ENCODE data around the gene TTC28. TPM values are rescaled to one million over a fixed set of nuclear protein-coding genes. Genes with fewer than 3 reads are reported as not detected.
A peak's percentile ranks its signal among the peaks of the same experiment; 100 is the strongest.

TTC28 gene
- total and polyA plus RNA-seq, 11 donors = 5.1 to 34.9 (median 21.8) TPM

GRCh38 chr22:28412109-28412508 is 267.5 kb downstream of the TTC28 start:
- intact Hi-C loops (cut with DNase I) = no loop called here
- 93 to 100% (median 99%) methylated on average over 2 of the region's 2 CpGs for WGBS, 4 donors
- no peaks in the 10 kb centered on the region for H3K9me3 ChIP-seq
- no peak overlapping the region for H3K27ac ChIP-seq
- DNase-seq (no peak), ATAC-seq (no peak)
- no peak for TF ChIP-seq POLR2A (IDR thresholded peaks at IDR 0.05)
- no peak for TF ChIP-seq CTCF (IDR thresholded peaks at IDR 0.05)
- peaks cover 0 to 50% (median 22%) of the 10 kb centered on the region in 12 donors for H3K4me1 ChIP-seq
- no peaks in the 10 kb centered on the region for H3K36me3 ChIP-seq
- no peaks in the 10 kb centered on the region for H3K27me3 ChIP-seq
- no peak overlapping the region for H3K4me3 ChIP-seq

GRCh38 chr22:28411125-28411524 is 268.5 kb downstream of the TTC28 start:
- Histone ChIP-seq H3K4me1 (peaks cover 0 to 50% (median 22%) of the 10 kb centered on the region in 12 donors), H3K27ac (peak overlapping the region in 1 of 12 donors; percentile 22), H3K27me3 (no peaks in the 10 kb centered on the region), H3K36me3 (no peaks in the 10 kb centered on the region), H3K4me3 (no peak overlapping the region), H3K9me3 (no peaks in the 10 kb centered on the region)
- TF ChIP-seq POLR2A (IDR thresholded peaks at IDR 0.05) (no peak), CTCF (IDR thresholded peaks at IDR 0.05) (no peak)
- no peak for DNase-seq
- intact Hi-C loops (cut with DNase I) = no loop called here
- 69 to 78% (median 74%) methylated on average over 4 of the region's 4 CpGs for WGBS, 4 donors
- peak in 1 of 4 donors; percentile 56 for ATAC-seq

- WGBS, 4 donors = 55 to 69% (median 59%) methylated on average over 3 of the region's 3 CpGs
- intact Hi-C loops (cut with DNase I) = no loop called here
- Histone ChIP-seq H3K4me3 (no peak overlapping the region), H3K4me1 (peaks cover 0 to 50% (median 22%) of the 10 kb centered on the region in 12 donors), H3K27me3 (no peaks in the 10 kb centered on the region), H3K27ac (no peak overlapping the region), H3K36me3 (no peaks in the 10 kb centered on the region), H3K9me3 (no peaks in the 10 kb centered on the region)
- ATAC-seq = peak in 2 of 4 donors; percentile 44 to 84
- no peak for TF ChIP-seq CTCF (IDR thresholded peaks at IDR 0.05)
- TF ChIP-seq POLR2A (IDR thresholded peaks at IDR 0.05) = no peak
- no peak for DNase-seq
Observed at GRCh38 chr22:28410050-28410816, 269.4 kb downstream of the TTC28 start.

GRCh38 chr22:28408709-28409108 is 270.9 kb downstream of the TTC28 start:
- H3K27ac ChIP-seq = no peak overlapping the region
- ATAC-seq = no peak
- TF ChIP-seq POLR2A (IDR thresholded peaks at IDR 0.05) (no peak), CTCF (IDR thresholded peaks at IDR 0.05) (no peak)
- H3K36me3 ChIP-seq = no peaks in the 10 kb centered on the region
- no peak overlapping the region for H3K4me3 ChIP-seq
- H3K4me1 ChIP-seq = peaks cover 0 to 39% (median 14%) of the 10 kb centered on the region in 12 donors
- no peak for DNase-seq
- intact Hi-C loops (cut with DNase I) = loop anchor here in 1 of 10 donors (10.0 kb wide), 1 partner anchor 76 kb away; no protein-coding TSS in a partner anchor
- H3K27me3 ChIP-seq = no peaks in the 10 kb centered on the region
- no peaks in the 10 kb centered on the region for H3K9me3 ChIP-seq
- whole genome bisulfite sequencing, 4 donors = 69 to 84% (median 77%) methylated on average over 2 of the region's 2 CpGs

Measured in heart left ventricle (tissue), 16 donors.